GM12801 (cell line): ENCODE results near the gene THAP8.

ENCODE experiments used
- TF ChIP-seq, protein P1 (sequence below): IDR thresholded peaks from one replicate; pipeline ENCODE4 v1.5.1; 2011; ENCODE audit warnings: control low read depth; ENCODE audit not compliant: insufficient read length; ENCODE audit errors: extremely low read depth

THAP8 gene

DNA sequence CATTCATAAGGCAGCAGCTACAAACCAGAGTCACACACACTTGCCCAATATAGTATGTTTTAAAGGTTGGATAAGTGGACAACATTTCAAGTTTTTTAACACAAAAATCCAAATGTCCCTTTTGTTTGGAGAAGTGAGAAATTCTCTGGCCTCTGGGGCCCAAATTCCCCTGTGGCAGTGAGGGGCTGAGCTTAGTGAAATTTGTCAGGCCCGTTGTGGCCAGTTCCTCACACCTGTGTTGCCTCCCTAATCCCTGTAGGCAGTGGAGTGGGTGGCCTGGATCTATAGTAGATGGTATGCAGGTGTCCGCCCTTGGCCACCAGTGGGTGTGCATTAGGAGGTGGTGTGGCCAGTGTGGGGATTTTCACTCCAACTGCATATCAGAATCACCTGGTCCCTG, 7.3 kb upstream of the THAP8 start:
- TF ChIP-seq, protein P1, sequence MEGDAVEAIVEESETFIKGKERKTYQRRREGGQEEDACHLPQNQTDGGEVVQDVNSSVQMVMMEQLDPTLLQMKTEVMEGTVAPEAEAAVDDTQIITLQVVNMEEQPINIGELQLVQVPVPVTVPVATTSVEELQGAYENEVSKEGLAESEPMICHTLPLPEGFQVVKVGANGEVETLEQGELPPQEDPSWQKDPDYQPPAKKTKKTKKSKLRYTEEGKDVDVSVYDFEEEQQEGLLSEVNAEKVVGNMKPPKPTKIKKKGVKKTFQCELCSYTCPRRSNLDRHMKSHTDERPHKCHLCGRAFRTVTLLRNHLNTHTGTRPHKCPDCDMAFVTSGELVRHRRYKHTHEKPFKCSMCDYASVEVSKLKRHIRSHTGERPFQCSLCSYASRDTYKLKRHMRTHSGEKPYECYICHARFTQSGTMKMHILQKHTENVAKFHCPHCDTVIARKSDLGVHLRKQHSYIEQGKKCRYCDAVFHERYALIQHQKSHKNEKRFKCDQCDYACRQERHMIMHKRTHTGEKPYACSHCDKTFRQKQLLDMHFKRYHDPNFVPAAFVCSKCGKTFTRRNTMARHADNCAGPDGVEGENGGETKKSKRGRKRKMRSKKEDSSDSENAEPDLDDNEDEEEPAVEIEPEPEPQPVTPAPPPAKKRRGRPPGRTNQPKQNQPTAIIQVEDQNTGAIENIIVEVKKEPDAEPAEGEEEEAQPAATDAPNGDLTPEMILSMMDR, result no peak

DNA sequence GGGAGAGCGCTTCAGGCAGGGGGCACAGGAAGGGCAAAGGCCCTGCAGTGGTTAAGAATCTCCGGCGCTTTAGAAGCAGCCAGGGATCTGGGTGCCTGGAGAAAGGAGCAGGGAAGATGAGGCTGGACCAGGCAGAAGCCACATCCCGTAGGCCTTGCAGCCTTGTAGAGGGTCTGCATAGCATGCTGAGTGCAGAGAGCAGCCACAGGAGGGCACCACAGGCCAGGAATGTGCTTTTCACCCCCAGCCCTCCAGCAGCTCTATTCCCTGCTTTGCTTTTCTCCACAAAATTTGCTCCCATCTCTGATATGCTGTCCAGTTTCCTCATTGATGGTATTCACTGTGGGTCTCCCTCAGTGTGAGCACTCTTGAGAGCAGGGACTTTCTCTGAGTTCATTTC, 6.3 kb upstream of the THAP8 start:
- TF ChIP-seq, protein P1, result no peak

DNA sequence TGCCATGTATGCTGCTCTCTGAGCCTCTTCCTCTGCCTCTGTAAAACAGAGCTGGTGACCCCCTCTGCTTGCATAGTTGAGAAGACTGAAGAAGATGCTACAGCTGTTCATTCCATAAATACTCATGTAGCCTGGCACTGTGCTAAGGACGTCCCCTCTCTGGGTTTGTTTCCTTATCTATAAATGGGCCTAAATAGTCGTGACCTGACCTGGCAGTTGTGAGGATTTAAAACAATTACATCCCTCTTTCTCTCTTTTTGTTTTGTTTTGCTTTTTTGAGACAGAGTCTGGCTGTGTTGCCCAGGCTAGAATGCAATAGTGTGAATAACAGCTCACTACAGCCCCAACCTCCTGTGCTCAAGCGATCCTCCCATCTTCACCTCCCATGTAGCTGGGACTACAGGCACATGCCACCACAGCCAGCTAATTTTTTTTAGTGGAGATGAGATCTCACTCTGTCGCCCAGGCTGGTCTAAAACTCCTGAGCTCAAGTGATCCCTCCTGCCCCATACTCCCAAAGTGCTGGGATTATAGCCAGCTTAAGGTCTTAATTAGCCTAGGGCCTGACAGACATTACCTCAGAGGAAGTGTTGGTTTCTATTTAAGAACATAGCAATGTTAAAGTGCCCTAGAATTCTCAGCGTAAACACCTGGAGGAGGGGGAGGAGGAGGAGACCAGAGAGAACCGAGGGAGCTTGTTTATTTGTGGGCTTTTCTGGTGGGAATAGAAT, 5.3 kb upstream of the THAP8 start:
- TF ChIP-seq, protein P1, result no peak

GRCh38 chr19:36058481-36059179, 4.5 kb upstream of the THAP8 start:
- TF ChIP-seq, protein P1, result no peak

GRCh38 chr19:36054733-36055686, 925 bp upstream of the THAP8 start, which contains the start of gene WDR62:
Gene WDR62 (plus strand): TSS chr19:36054897. CDS start chr19:36054972, 75 bp downstream.
- TF ChIP-seq, protein P1, result no peak

DNA sequence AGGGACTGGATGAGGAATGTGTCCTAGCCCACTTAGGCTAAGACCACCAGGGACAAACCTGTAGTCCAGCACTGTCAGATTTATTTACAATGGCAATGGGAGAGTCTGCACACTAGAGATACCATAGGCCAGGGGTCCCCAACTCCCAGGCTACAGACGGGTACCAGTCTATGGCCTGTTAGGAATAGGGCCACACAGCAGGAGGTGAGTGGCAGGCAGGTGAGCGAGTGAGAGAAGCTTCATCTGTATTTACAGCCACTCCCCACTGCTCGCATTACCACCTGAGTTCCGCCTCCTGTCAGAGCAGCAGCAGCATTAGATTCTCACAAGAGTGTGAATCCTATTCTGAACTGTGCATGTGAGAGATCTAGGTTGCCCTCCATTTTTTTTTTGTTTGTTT, 2.4 kb downstream of the THAP8 start:
- TF ChIP-seq, protein P1, result no peak

DNA sequence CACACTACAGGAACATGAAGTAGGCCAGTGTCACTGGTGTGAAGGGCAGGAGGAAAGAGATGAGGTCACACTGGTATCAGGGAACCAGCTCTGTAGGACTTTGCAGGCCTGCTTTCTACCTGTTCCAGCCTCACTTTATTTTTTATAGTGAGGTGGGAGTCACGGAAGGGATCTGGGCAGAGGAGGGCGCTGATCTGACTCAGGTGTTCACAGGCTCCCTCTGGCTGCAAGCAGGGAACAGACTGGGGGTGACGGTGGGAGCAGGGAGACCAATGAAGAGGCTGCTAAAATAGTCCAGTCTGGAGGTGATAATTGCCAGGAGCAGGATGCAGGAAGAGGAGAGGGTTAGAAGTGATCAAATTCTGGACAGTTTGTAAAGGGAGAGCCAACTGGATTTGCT, 2.8 kb downstream of the THAP8 start:
- TF ChIP-seq, protein P1, result no peak
